GM13976 (cell line): ENCODE results near the gene MBP.

Experiments
- DNase-seq: peaks from one replicate; pipeline ENCODE4 v3.0.0; 2012; ENCODE audit warnings: low spot score
- CTCF ChIP-seq: IDR thresholded peaks from 2 replicates; pipeline ENCODE4 v1.5.1; 2012; ENCODE audit warnings: borderline replicate concordance, mild to moderate bottlenecking; ENCODE audit not compliant: insufficient read depth; ENCODE audit errors: extremely low read depth, missing control alignments, control extremely low read depth
- in situ Hi-C: fragments of 300-500 bp; cut with MboI; formaldehyde crosslinking; loops from one replicate; pipeline ENCODE4 v1.12.0; 2022; ENCODE audit warnings: low sequenced_read_pairs, mixed read lengths, inconsistent platforms; ENCODE audit not compliant: unreplicated experiment

The MBP gene

DNA sequence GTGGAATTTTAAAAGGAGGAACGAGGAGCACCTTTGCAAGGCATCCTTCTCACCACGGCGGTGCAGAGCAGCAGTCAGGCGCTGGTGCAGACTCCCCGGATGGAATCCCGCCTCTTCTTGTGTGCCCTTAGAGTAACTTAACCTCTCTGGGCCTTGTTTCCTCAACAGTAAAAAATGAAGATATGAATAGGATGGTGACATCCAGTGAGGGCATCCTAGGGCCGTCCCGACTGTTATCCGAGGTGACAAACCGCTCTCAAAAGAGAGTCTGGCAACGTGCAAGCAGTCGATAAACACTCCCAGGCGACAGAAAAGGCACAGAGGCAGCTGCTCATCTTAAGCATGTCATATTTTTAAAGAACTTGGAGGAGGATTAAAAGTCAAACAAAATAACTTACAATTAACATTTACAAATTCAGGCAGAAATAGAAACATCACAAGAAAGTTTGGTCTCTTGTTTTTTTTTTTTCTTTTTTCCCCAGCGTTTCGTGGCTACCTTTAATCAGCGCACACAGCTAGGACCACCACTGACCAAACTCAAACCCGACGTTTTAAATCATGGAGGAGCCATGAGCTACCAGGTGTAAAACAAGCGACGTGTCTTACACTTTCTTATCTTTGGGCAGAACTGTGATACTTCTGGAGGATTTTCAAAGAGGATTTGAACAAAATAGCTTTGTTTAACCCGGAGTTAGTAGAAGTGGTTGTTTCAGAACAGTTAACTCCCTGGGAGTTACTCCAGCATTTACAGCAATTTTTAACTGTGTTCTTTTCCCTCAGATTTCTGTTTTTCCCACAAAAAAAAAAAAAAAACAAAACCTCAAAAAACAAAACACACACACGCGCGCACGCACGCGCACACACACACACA is 2.1 kb downstream of the MBP start:
- no peak for DNase-seq
- no peak for TF ChIP-seq CTCF
- in situ Hi-C loops, result no loop called here

DNA sequence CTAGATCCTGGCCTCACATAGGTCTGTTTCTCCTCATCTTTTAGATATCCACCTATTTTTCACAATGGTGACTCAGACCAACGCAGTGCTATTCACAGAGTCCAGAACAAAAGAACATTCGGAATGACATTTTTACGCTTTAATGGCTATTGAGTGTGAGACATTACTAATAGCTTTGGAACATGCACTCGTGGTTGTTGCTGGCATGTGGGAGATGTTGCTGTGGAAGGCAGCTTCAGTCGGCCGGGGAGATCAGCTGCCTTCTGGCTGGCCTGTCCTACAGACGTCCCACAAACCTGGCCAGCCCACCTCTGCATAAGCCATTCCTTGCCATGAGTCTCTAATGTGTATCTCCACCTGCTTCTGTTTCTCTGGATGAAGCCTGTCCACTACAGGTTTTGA is 3.4 kb downstream of the MBP start:
- no peak for TF ChIP-seq CTCF
- in situ Hi-C loops, result loop anchor here (10.0 kb wide), 1 partner anchor 64 kb away; no protein-coding TSS in a partner anchor
- DNase-seq, result no peak

DNA sequence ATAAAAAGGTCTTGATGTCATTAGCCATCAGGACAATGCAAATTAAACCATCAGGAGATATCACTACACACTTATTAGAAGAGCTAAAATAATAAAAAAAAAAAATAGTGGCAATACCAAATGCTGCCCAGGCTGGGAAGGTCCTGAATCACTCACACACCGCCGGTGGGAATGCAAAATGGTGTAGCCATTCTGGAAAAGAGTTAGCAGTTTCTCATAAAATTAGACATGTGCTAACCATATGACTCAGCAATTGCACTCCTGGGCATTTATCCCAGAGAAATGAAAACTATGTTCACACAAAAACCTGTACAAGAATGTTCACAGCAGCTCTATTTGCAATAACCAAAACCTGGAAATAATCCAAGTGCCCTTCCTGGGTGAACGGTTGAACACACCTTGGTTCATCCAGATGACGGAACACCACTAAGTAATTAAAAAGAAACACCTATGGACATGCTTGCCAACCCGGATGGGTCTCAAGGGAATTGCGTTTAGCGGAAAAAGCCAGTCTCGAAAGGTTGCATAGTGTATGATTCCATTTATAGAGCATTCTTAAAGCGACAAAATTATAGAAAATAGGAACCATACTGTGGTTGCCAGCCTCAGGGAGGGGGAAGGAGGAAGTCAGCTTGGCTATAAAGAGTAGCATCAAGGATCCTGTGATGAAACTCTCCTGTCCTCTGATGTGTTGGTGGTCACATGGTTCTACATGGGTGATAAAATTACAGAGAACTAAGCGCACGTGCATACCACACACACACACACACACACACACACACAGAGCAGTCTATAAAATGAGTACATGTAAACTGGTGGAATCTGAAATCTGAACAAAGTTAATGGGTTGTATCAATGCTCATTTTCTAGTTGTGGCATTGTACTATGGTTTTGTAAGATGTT is 4.6 kb downstream of the MBP start:
- no peak for TF ChIP-seq CTCF
- DNase-seq, result no peak
- in situ Hi-C loops, result loop anchor here (10.0 kb wide), 1 partner anchor 63 kb away; no protein-coding TSS in a partner anchor

- in situ Hi-C loops, result loop anchor here (10.0 to 25.0 kb wide), 2 partner anchors 60 to 637 kb away; partner anchors contain the start of gene ZNF516
- TF ChIP-seq CTCF, result no peak
- DNase-seq, result peak; percentile 75
These were observed 8.1 kb downstream of the MBP start for GRCh38 chr18:77124452-77124922.

DNA sequence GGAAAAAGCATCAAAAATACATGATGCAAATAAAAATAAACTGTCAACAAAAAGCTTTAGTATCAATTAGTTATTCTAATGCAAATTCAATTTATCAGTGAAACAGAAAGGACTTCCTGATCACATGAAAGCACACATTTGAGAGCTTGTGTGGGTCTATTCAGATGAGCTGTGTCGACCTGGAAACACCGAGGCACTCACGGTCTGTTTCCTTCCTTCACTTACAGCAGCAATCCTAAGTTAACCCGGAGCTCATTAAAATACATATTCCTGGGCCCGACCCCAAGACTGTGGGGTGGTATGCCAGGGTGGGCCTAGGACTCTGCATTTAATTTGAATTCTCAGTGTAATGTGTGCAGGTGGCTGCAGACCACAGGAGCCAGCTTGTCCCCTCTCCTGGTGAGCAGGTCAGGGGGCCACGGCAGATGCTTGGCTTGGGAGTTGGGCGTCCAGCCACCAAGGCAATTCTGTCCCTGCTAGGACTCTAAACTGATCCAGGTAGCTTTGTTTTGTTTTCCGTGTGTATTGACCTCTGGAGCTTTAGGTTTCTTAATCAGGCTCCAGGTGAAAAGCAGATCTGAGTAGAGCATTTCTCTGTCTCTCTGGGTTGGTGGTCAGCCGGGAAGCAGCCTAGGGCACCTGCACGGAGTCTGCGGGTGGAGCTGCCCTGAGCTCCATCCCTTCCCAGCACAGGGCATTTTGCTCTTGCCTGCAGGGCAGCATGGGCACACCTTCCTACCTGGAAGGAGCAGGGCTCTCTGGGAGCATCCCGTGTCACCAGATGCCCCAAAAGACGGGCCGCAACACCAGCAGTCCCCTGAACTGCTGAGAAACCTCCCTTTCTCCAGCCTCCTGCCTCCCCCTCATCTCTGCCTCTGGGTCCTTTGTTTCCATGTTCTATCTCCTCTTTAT is 9.0 kb downstream of the MBP start:
- no peak for TF ChIP-seq CTCF
- in situ Hi-C loops, result loop anchor here (10.0 to 25.0 kb wide), 2 partner anchors 59 to 636 kb away; partner anchors contain the start of gene ZNF516
- no peak for DNase-seq
